CD4-positive, alpha-beta T cell (primary cell): ENCODE data around the gene NFKBIL1. TPM values are rescaled to one million over a fixed set of nuclear protein-coding genes. Genes with fewer than 3 reads are reported as not detected.

ENCODE experiments used
- ATAC-seq: fragments of 200-7000 bp; cut with Tn5 transposase; one replicate; pipeline ENCODE4 v1.10.0; 2022; ENCODE audit warnings: mild to moderate bottlenecking; ENCODE audit not compliant: poor library complexity
- CTCF ChIA-PET: fragments of 350-600 bp; sonication (Branson Sonifier 250); formaldehyde crosslinking; loops from one replicate; lab custom pipeline; 2021; ENCODE audit warnings: antibody characterized with exemption, inconsistent platforms; lab: Charles Lee
- POLR2A ChIA-PET: fragments of 350-600 bp; sonication (Branson Sonifier 250); formaldehyde crosslinking; loops from one replicate; lab custom pipeline; 2021; ENCODE audit warnings: antibody characterized with exemption, inconsistent platforms; lab: Charles Lee
- DNase-seq, 14 experiments: peaks; one replicate each; pipeline ENCODE4 v3.0.0-alpha.2; 2013 to 2020; ENCODE audit warnings: mixed read lengths in 2 of 14
- H3K27ac ChIP-seq, 2 donors: one replicate each; pipeline versions ENCODE4 v1.5.1 to v1.7.0; 2013; ENCODE audit warnings: low read length in 2 of 2, low read depth in 1 of 2, mild to moderate bottlenecking in 1 of 2
- H3K27me3 ChIP-seq, 2 experiments: 1 replicate in 1 of 2; 2 replicates in 1 of 2; pipeline versions ENCODE4 v1.6.1 to v1.7.0; 2013; ENCODE audit warnings: low read length in 2 of 2, control low read depth in 1 of 2, mild to moderate bottlenecking in 1 of 2, moderate library complexity in 1 of 2; ENCODE audit not compliant: insufficient read depth in 2 of 2, control insufficient read depth in 1 of 2
- H3K36me3 ChIP-seq: one replicate; pipeline ENCODE4 v1.6.1; 2013; ENCODE audit warnings: low read length, control low read depth; ENCODE audit not compliant: insufficient read depth
- H3K4me1 ChIP-seq: one replicate; pipeline ENCODE4 v1.6.1; 2013; ENCODE audit warnings: low read length, control low read depth; ENCODE audit not compliant: insufficient read depth
- H3K4me3 ChIP-seq: one replicate; pipeline ENCODE4 v1.5.1; 2013; ENCODE audit warnings: mild to moderate bottlenecking, low read length, moderate library complexity
- H3K9me3 ChIP-seq, 2 experiments: 1 replicate in 1 of 2; 2 replicates in 1 of 2; pipeline versions ENCODE4 v1.6.1 to v1.7.0; 2013; ENCODE audit warnings: low read length in 2 of 2, mild to moderate bottlenecking in 2 of 2, control low read depth in 1 of 2, moderate library complexity in 1 of 2; ENCODE audit not compliant: control insufficient read depth in 1 of 2, insufficient read depth in 1 of 2
- H3K27ac Mint-ChIP-seq: one replicate; pipeline ENCODE4 v1.8.0; 2020; ENCODE audit warnings: mixed read lengths
- H3K27me3 Mint-ChIP-seq: one replicate; pipeline ENCODE4 v1.8.0; 2021; ENCODE audit warnings: mixed read lengths
- H3K36me3 Mint-ChIP-seq: one replicate; pipeline ENCODE4 v1.8.0; 2021; ENCODE audit warnings: low read depth, mixed read lengths
- H3K4me1 Mint-ChIP-seq: one replicate; pipeline ENCODE4 v1.8.0; 2021; ENCODE audit warnings: low read depth, mixed read lengths
- H3K4me3 Mint-ChIP-seq: one replicate; pipeline ENCODE4 v1.8.0; 2020; ENCODE audit warnings: mild to moderate bottlenecking, mixed read lengths
- H3K9me3 Mint-ChIP-seq: one replicate; pipeline ENCODE4 v1.8.0; 2020; ENCODE audit warnings: mixed read lengths
- CTCF ChIP-seq: fragments of 200-600 bp; IDR thresholded peaks from one replicate; pipeline ENCODE4 v1.8.0; 2022; ENCODE audit warnings: antibody characterized with exemption, mild to moderate bottlenecking
- intact Hi-C, 2 experiments: fragments of 100-400 bp; cut with DNase I in 1 of 2; cut with micrococcal nuclease in 1 of 2; formaldehyde crosslinking; loops; one replicate each; pipeline versions ENCODE4 v1.15.1 to v1.9.0; 2023 to 2025; cut with DNase I, micrococcal nuclease
- total RNA-seq, 174 experiments: library from RNA in 2 of 174; stranded (reverse) in 2 of 174; gene quantifications; one replicate each; pipeline ENCODE4 v1.2.3 and lab custom pipeline; 2021 to 2026

The NFKBIL1 gene
- total RNA-seq, 2 experiments from 2014 or later = 7.6 to 9.3 TPM

- no peak overlapping the region for H3K27ac Mint-ChIP-seq
- Histone ChIP-seq H3K27ac (no peak overlapping the region), H3K27me3 (no peaks in the 10 kb centered on the region), H3K36me3 (peaks cover 61% of the 10 kb centered on the region), H3K9me3 (no peaks in the 10 kb centered on the region), H3K4me1 (no peaks in the 10 kb centered on the region), H3K4me3 (no peak overlapping the region)
- peaks cover 2% of the 10 kb centered on the region for H3K4me1 Mint-ChIP-seq
- intact Hi-C loops = no loop called here
- no peak overlapping the region for H3K4me3 Mint-ChIP-seq
- H3K27me3 Mint-ChIP-seq = no peaks in the 10 kb centered on the region
- peaks cover 75% of the 10 kb centered on the region for H3K36me3 Mint-ChIP-seq
- H3K9me3 Mint-ChIP-seq = no peaks in the 10 kb centered on the region
- ChIA-PET CTCF (no interaction called here), POLR2A (interaction anchor here (1.3 kb wide), 1 partner anchor 10 kb away, joined by 9 read pairs; the partner anchor contains the start of gene DDX39B)
- no peak for TF ChIP-seq CTCF
- no peak for ATAC-seq
- DNase-seq = no peak
These were observed 16.7 kb upstream of the NFKBIL1 start for GRCh38 chr6:31530659-31531058.

- TF ChIP-seq CTCF = no peak
- DNase-seq (no peak), ATAC-seq (no peak)
- Histone ChIP-seq H3K4me3 (no peak overlapping the region), H3K9me3 (no peaks in the 10 kb centered on the region), H3K27me3 (no peaks in the 10 kb centered on the region), H3K4me1 (no peaks in the 10 kb centered on the region), H3K27ac (no peak overlapping the region), H3K36me3 (peaks cover 66% of the 10 kb centered on the region)
- Mint-ChIP-seq H3K27me3 (no peaks in the 10 kb centered on the region), H3K9me3 (no peaks in the 10 kb centered on the region), H3K4me1 (peaks cover 7% of the 10 kb centered on the region), H3K27ac (no peak overlapping the region), H3K4me3 (no peak overlapping the region), H3K36me3 (peaks cover 80% of the 10 kb centered on the region)
- intact Hi-C loops = no loop called here
- CTCF ChIA-PET = no interaction called here
- POLR2A ChIA-PET = interaction anchor here (1.3 to 1.9 kb wide), 2 partner anchors 10 to 36 kb away, joined by 6 to 9 read pairs; partner anchors contain the start of gene DDX39B
These were observed 16.2 kb upstream of the NFKBIL1 start for GRCh38 chr6:31531162-31531561.

- Mint-ChIP-seq H3K4me3 (no peak overlapping the region), H3K9me3 (no peaks in the 10 kb centered on the region), H3K4me1 (peaks cover 11% of the 10 kb centered on the region), H3K27me3 (no peaks in the 10 kb centered on the region), H3K36me3 (peaks cover 87% of the 10 kb centered on the region), H3K27ac (no peak overlapping the region)
- no peaks in the 10 kb centered on the region for H3K27me3 ChIP-seq
- intact Hi-C loops = no loop called here
- POLR2A ChIA-PET = interaction anchor here (1.2 to 1.9 kb wide), 3 partner anchors 9 to 37 kb away, joined by 6 to 9 read pairs (median 6); partner anchors contain the start of gene DDX39B
- peaks cover 2% of the 10 kb centered on the region for H3K4me1 ChIP-seq
- CTCF ChIA-PET = no interaction called here
- H3K27ac ChIP-seq = no peak overlapping the region
- no peak for TF ChIP-seq CTCF
- no peaks in the 10 kb centered on the region for H3K9me3 ChIP-seq
- peaks cover 75% of the 10 kb centered on the region for H3K36me3 ChIP-seq
- no peak overlapping the region for H3K4me3 ChIP-seq
- DNase-seq (no peak), ATAC-seq (no peak)
These were observed 15.4 kb upstream of the NFKBIL1 start for GRCh38 chr6:31531771-31532643.
